Measurements from ENCODE around the gene IPPK.

Gene IPPK

GRCh38 chr9:92655896-92656536 is 13.9 kb downstream of the IPPK start:
- DNase-seq: no peak

- DNase-seq: no peak
Measured at GRCh38 chr9:92655366-92655765, 14.6 kb downstream of the IPPK start.

- DNase-seq: no peak
Measured at GRCh38 chr9:92654481-92655301, 15.2 kb downstream of the IPPK start.

- DNase-seq: no peak
Measured at GRCh38 chr9:92652461-92652860, 17.5 kb downstream of the IPPK start.

GRCh38 chr9:92650839-92651621 is 18.9 kb downstream of the IPPK start:
- DNase-seq: no peak

GRCh38 chr9:92650296-92650695 is 19.6 kb downstream of the IPPK start:
- DNase-seq: no peak

GRCh38 chr9:92649007-92649406 is 20.9 kb downstream of the IPPK start:
- no peak for DNase-seq

- DNase-seq: no peak
Measured at GRCh38 chr9:92648474-92648971, 21.4 kb downstream of the IPPK start.

- DNase-seq: no peak
Measured at GRCh38 chr9:92647671-92648473, 22.1 kb downstream of the IPPK start.

GRCh38 chr9:92645041-92645440 is 24.9 kb downstream of the IPPK start:
- no peak for DNase-seq

- DNase-seq: no peak
Measured at GRCh38 chr9:92644278-92644677, 25.7 kb downstream of the IPPK start.

GRCh38 chr9:92642564-92642963 is 27.4 kb downstream of the IPPK start:
- DNase-seq: no peak

GRCh38 chr9:92642041-92642451 is 27.9 kb downstream of the IPPK start:
- DNase-seq: no peak

GRCh38 chr9:92641092-92641809 is 28.7 kb downstream of the IPPK start:
- DNase-seq: no peak

GRCh38 chr9:92640398-92641091 is 29.4 kb downstream of the IPPK start:
- no peak for DNase-seq

GRCh38 chr9:92639791-92640271 is 30.1 kb downstream of the IPPK start:
- DNase-seq: no peak

- no peak for DNase-seq
Measured at GRCh38 chr9:92639124-92639523, 30.8 kb downstream of the IPPK start.

- no peak for DNase-seq
Measured at GRCh38 chr9:92638621-92639101, 31.3 kb downstream of the IPPK start.

- no peak for DNase-seq
Measured at GRCh38 chr9:92637886-92638620, 31.9 kb downstream of the IPPK start.

GRCh38 chr9:92637326-92637725 is 32.6 kb downstream of the IPPK start:
- DNase-seq: no peak
